ENCODE data around the gene CELSR2.
A peak's percentile ranks its signal among the peaks of the same experiment; 100 is the strongest.

The CELSR2 gene

DNA sequence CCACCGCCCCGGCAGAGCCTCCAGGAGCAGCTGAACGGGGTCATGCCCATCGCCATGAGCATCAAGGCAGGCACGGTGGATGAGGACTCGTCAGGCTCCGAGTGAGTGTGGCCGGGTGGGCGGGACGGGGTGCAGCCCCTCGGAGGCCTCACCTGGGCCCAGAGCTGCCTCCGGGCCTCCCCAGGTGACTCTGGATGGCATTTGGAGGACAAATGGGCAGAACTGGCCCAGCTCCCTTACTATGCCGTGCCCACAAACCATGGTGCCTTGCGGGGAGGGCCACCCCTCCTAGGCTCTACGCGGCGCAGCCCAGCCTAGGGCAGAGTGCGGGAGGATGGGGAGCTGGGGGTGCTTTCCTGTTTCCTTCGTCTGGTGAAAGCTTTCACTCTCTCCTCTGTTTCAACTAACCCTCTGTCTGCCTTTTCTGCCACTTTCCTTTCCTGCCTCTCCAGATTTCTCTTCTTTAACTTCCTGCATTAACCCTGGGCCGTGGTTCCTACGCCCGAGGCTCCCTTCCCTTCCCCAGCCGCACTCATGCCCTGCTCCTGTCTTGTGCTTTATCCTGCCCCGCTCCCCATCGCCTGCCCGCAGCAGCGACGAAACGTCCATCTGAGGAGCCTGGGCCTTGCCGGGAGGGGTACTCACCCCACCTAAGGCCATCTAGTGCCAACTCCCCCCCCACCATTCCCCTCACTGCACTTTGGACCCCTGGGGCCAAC lies 24.4 kb downstream of the CELSR2 start:
- no peak overlapping the region for H3K4me3 ChIP-seq (replicated peaks in 1 of 2; ENCODE audit: low read depth in 2 of 2, low read length in 2 of 2)
- TF ChIP-seq, protein P1, sequence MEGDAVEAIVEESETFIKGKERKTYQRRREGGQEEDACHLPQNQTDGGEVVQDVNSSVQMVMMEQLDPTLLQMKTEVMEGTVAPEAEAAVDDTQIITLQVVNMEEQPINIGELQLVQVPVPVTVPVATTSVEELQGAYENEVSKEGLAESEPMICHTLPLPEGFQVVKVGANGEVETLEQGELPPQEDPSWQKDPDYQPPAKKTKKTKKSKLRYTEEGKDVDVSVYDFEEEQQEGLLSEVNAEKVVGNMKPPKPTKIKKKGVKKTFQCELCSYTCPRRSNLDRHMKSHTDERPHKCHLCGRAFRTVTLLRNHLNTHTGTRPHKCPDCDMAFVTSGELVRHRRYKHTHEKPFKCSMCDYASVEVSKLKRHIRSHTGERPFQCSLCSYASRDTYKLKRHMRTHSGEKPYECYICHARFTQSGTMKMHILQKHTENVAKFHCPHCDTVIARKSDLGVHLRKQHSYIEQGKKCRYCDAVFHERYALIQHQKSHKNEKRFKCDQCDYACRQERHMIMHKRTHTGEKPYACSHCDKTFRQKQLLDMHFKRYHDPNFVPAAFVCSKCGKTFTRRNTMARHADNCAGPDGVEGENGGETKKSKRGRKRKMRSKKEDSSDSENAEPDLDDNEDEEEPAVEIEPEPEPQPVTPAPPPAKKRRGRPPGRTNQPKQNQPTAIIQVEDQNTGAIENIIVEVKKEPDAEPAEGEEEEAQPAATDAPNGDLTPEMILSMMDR (IDR thresholded peaks at IDR 0.05; ENCODE audit: low read depth, low read length) = no peak
- DNase-seq (ENCODE audit: low read depth in 2 of 2) = no peak

DNA sequence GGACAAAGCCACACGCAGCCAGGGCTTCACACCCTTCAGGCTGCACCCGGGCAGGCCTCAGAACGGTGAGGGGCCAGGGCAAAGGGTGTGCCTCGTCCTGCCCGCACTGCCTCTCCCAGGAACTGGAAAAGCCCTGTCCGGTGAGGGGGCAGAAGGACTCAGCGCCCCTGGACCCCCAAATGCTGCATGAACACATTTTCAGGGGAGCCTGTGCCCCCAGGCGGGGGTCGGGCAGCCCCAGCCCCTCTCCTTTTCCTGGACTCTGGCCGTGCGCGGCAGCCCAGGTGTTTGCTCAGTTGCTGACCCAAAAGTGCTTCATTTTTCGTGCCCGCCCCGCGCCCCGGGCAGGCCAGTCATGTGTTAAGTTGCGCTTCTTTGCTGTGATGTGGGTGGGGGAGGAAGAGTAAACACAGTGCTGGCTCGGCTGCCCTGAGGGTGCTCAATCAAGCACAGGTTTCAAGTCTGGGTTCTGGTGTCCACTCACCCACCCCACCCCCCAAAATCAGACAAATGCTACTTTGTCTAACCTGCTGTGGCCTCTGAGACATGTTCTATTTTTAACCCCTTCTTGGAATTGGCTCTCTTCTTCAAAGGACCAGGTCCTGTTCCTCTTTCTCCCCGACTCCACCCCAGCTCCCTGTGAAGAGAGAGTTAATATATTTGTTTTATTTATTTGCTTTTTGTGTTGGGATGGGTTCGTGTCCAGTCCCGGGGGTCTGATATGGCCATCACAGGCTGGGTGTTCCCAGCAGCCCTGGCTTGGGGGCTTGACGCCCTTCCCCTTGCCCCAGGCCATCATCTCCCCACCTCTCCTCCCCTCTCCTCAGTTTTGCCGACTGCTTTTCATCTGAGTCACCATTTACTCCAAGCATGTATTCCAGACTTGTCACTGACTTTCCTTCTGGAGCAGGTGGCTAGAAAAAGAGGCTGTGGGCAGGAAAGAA lies 25.5 kb downstream of the CELSR2 start:
- TF ChIP-seq, protein P1 (IDR thresholded peaks at IDR 0.05; ENCODE audit: low read depth, low read length) = no peak
- H3K4me3 ChIP-seq (replicated peaks in 1 of 2; ENCODE audit: low read depth in 2 of 2, low read length in 2 of 2) = no peak overlapping the region
- no peak for DNase-seq (ENCODE audit: low read depth in 2 of 2)

DNA sequence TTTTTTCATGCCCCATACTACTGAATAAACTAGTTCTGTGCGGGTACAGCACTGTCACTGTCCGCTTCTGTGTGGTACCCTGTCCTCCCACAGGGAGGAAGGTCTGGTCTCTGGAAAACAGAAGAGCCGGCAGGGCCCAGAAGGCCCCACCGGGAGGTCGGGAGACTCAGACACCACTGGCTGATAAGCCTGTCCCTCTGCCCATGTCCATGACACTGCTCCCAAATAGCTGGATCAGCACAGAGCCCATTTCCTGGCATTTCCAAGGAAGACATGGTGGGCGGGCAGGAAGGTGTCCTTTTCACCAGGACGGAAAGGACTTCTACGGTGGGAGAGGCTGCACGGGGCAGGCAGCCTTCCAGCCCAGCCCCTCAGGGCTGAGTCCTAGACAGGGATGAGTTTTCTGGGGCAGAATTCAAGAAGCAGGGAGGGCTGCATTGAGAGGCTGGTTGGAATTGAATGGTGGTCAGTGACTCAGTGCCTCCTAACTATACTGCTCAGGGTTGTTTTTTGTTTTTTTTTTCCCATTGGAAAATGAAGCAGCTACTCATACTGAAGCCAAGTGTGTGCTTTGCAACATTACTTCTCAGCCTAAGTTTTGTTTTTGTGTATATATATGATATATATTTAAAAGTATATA lies 26.5 kb downstream of the CELSR2 start:
- H3K4me3 ChIP-seq (replicated peaks in 1 of 2; ENCODE audit: low read depth in 2 of 2, low read length in 2 of 2) = no peak overlapping the region
- DNase-seq (ENCODE audit: low read depth in 2 of 2) = peak in 1 of 2 donors; percentile 46
- TF ChIP-seq, protein P1 (IDR thresholded peaks at IDR 0.05; ENCODE audit: low read depth, low read length) = no peak

DNA sequence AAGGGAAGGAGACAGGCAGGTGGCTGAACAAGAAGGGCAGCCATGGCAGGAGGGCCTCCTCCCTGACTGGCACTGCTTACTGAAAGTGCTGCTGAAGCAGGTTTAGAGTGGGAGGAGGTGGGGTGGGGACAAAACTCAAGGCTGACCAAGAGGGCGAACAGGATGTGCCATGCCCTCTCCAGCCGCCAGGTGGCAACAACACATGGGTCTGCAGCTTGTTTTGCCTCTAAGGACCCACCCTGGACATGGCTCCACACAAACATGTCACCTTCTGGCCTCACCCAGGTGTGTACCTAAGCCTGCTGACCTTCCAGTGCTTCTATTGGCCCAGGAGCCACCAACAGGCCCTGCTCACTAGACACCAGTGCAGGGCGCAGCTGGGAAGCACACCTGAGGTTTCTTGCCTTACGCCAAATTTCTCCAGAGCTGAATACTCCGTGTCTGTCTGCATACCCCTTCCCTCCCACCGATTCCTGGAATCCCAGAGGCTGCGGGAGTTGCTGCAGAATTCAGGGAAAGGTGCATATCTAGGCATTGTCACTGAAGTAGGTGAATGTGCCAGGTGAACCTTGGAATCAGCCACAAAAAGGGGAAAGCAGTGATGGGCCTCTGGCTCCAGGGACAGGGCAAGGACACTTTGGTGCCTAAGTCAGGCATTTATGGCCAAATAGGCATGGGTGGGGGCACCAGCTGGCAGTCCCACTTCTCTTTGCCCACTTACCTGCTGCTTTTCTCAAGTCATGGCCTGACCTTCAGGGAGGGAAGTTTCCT lies 28.3 kb downstream of the CELSR2 start:
- TF ChIP-seq, protein P1 (IDR thresholded peaks at IDR 0.05; ENCODE audit: low read depth, low read length) = peak; percentile 94
- H3K4me3 ChIP-seq (replicated peaks in 1 of 2; ENCODE audit: low read depth in 2 of 2, low read length in 2 of 2) = no peak overlapping the region
- DNase-seq (ENCODE audit: low read depth in 2 of 2) = peak; percentile 78 to 80

DNA sequence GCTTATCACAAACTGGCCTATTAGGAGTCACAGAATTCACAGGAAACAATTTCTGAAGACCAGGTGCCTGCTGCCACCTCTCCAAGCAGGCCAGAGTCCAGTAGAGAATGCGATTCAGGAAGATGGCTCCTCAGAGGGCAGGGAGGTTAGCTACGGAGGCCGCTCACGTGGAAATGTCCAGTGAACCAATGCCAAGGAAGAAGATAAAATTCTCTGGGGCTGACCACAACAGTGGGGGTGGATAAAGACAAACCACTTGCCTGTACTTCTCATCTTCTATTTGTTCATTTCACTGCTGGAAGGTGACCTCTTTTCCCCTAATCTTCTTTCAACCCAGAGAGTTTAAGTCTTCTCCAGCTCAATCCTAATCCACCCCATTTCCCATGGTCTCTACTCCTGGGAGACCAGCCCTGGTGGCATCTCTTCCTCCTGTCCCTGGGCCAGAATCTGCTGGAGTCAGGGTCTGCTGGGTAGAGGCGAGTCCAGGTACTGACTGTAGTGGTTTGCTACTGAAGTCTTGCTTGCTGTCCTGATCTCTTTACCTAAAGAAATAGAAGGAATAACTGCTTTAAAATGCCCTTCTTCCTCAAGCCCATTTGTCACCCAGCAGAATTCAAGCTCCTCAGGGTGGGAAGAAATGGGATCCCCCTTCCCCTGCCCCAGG lies 30.4 kb downstream of the CELSR2 start:
- DNase-seq (ENCODE audit: low read depth in 2 of 2) = no peak
- TF ChIP-seq, protein P1 (IDR thresholded peaks at IDR 0.05; ENCODE audit: low read depth, low read length) = no peak
- no peak overlapping the region for H3K4me3 ChIP-seq (replicated peaks in 1 of 2; ENCODE audit: low read depth in 2 of 2, low read length in 2 of 2)

DNA sequence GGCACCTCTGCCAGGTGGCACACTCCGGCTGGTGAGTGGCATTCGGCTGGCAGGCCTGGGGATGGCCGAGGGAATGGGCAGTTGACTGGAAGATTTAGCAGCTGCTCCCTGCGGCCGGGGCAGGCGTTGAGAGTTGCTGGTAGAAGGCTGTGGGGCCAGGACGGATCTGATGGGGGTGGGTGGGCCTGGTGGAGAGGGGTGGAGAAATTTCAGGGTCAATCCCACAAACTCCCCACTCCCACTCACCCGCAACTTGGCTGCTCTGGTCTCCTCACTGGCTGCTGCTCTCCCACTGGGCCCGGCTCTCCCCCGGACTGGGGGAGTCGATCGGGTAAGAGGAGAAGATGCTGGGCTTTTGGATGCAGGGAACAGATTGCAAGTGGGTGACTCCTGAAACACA lies 31.5 kb downstream of the CELSR2 start:
- TF ChIP-seq, protein P1 (IDR thresholded peaks at IDR 0.05; ENCODE audit: low read depth, low read length) = no peak
- H3K4me3 ChIP-seq (replicated peaks in 1 of 2; ENCODE audit: low read depth in 2 of 2, low read length in 2 of 2) = no peak overlapping the region

More for the DNA sequence above, 31.5 kb downstream of the CELSR2 start:
- no peak for DNase-seq (ENCODE audit: low read depth in 2 of 2)

Data from cardiac fibroblast (primary cell).